Upper lobe of left lung (tissue), 4 donors: ENCODE results near the gene LY6G6D.

ENCODE experiments used
- CTCF ChIP-seq, 6 experiments: fragments of 450-650 bp in 4 of 6; fragments of 200-600 bp in 2 of 6; sonication (generic) in 2 of 6; IDR thresholded peaks; one replicate each; pipeline ENCODE4 v1.5.1; 2016 to 2019; ENCODE audit warnings: antibody characterized with exemption in 6 of 6
- EP300 ChIP-seq, 4 donors: sonication (generic); formaldehyde crosslinking; IDR thresholded peaks; one replicate each; pipeline ENCODE4 v1.5.1; 2017; ENCODE audit warnings: antibody characterized with exemption in 4 of 4, control low read depth in 2 of 4

DNA sequence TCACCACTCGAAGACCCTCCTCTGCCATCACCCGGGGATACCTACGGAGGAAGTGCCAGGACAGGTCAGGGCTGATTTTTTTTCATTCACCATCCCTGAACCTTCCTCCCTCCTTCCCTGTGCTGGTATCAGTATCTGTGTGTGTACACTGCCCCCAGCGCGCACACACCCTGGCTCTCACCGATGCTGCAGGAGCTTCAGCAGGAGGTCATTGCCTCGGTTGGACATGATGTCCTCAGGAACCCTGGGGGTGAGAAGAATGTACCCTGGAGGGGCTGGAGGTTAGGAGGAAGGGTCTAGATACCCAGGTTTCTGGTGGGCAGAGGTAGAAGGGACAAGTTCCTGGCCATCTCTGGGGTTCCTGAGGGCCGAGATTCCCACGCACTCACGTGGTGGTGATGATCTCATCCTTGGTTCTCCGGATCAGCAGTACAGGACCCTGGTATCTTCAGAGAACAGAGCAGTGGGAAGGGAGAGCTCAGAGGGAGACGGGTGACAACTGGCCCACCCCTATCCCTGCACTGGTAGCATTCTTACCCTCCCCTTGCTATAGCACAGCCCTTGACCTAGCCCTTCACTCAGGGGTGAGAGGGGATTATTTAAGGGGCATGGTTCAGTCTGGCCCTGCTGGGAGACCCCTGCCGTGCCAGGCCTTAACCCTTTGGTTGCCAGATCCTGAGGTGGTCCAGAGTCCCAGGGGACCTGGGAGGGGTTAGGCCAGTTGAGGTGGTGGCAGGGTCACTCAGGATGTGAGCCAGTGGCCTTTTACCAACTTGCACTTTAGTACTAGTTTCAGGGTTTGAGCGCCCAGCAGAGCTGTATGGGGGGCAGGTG, 27.1 kb upstream of the LY6G6D start:
- TF ChIP-seq CTCF (IDR thresholded peaks at IDR 0.05): no peak
- TF ChIP-seq EP300 (IDR thresholded peaks at IDR 0.05): no peak
